Astrocyte (in vitro differentiated cells and primary cell): Measurements from ENCODE around the gene ACYP2.

ENCODE experiments used
- CTCF ChIP-seq: IDR thresholded peaks from 2 replicates; pipeline ENCODE4 v1.5.1; 2011; ENCODE audit warnings: low read depth, mild to moderate bottlenecking, inconsistent platforms, low read length, moderate library complexity; ENCODE audit not compliant: insufficient read depth
- EZH2 ChIP-seq: IDR thresholded peaks from 2 replicates; pipeline ENCODE4 v1.6.1; 2012; ENCODE audit warnings: mild to moderate bottlenecking, low read length, inconsistent platforms; ENCODE audit not compliant: insufficient read depth

GRCh38 chr2:54109848-54110247, 5.6 kb upstream of the ACYP2 start:
- TF ChIP-seq EZH2, result no peak
- TF ChIP-seq CTCF, result no peak
